Vagina (tissue), 2 donors: Measurements from ENCODE around the gene AKAP6. TPM values are rescaled to one million over a fixed set of nuclear protein-coding genes. Genes with fewer than 3 reads are reported as not detected.

Source experiments
- DNase-seq, 2 donors: peaks; one replicate each; pipeline ENCODE4 v3.0.0-alpha.2; 2017; ENCODE audit errors: extremely low spot score in 2 of 2
- H3K27ac ChIP-seq: fragments of 200-600 bp; sonication (generic); one replicate; pipeline ENCODE4 v1.5.1; 2019
- H3K27me3 ChIP-seq: fragments of 200-600 bp; sonication (generic); one replicate; pipeline ENCODE4 v1.5.1; 2019
- H3K36me3 ChIP-seq, 2 donors: fragments of 200-600 bp; sonication (generic); one replicate each; pipeline ENCODE4 v1.5.1; 2017 to 2019
- H3K4me1 ChIP-seq: fragments of 200-600 bp; sonication (generic); one replicate; pipeline ENCODE4 v1.5.1; 2019
- H3K4me3 ChIP-seq, 2 donors: fragments of 200-600 bp; sonication (generic); 1 replicate in 1 of 2; 2 replicates in 1 of 2; pipeline ENCODE4 v1.5.1; 2016 to 2019
- H3K9me3 ChIP-seq: fragments of 200-600 bp; sonication (generic); one replicate; pipeline ENCODE4 v1.5.1; 2019
- CTCF ChIP-seq, 3 experiments: fragments of 450-650 bp in 2 of 3; fragments of 200-600 bp in 1 of 3; sonication (generic) in 1 of 3; IDR thresholded peaks; one replicate each; pipeline ENCODE4 v1.5.1; 2017 to 2019; ENCODE audit warnings: antibody characterized with exemption in 3 of 3, mild to moderate bottlenecking in 2 of 3, moderate library complexity in 2 of 3
- POLR2A ChIP-seq, 2 donors: fragments of 450-650 bp; IDR thresholded peaks; one replicate each; pipeline ENCODE4 v1.6.1; 2017; ENCODE audit warnings: antibody characterized with exemption in 2 of 2, mild to moderate bottlenecking in 2 of 2, moderate library complexity in 2 of 2
- POLR2AphosphoS5 ChIP-seq, 2 donors: sonication (generic); formaldehyde crosslinking; IDR thresholded peaks; one replicate each; pipeline ENCODE4 v1.9.0; 2017; ENCODE audit warnings: antibody characterized with exemption in 2 of 2, mild to moderate bottlenecking in 2 of 2, low read depth in 1 of 2; ENCODE audit not compliant: insufficient read depth in 1 of 2
- intact Hi-C: fragments of 100-400 bp; cut with DNase I; formaldehyde crosslinking; loops from one replicate; pipeline ENCODE4 v1.15.1; 2023
- total RNA-seq: library from RNA; depleted of rRNA; stranded (reverse); fragments of >200 nt; gene quantifications from one replicate; pipeline ENCODE4 v1.2.3, GENCODE V29; 2016

Gene AKAP6
- total RNA-seq, 1 donor from 2014 or later: 3.9 TPM

GRCh38 chr14:32728976-32729375, 399.9 kb downstream of the AKAP6 start:
- H3K36me3 ChIP-seq: no peaks in the 10 kb centered on the region
- TF ChIP-seq CTCF (IDR thresholded peaks at IDR 0.05) (no peak), POLR2A (IDR thresholded peaks at IDR 0.05) (no peak), POLR2AphosphoS5 (IDR thresholded peaks at IDR 0.05; ENCODE audit: insufficient read depth in 1 of 2, low read depth in 1 of 2) (no peak)
- intact Hi-C loops: no loop called here
- H3K27me3 ChIP-seq: no peaks in the 10 kb centered on the region
- no peaks in the 10 kb centered on the region for H3K9me3 ChIP-seq
- no peaks in the 10 kb centered on the region for H3K4me1 ChIP-seq
- no peak overlapping the region for H3K27ac ChIP-seq
- no peak overlapping the region for H3K4me3 ChIP-seq
- DNase-seq: no peak

- Histone ChIP-seq H3K27ac (no peak overlapping the region), H3K4me3 (no peak overlapping the region), H3K4me1 (no peaks in the 10 kb centered on the region), H3K27me3 (no peaks in the 10 kb centered on the region), H3K36me3 (no peaks in the 10 kb centered on the region), H3K9me3 (no peaks in the 10 kb centered on the region)
- intact Hi-C loops: no loop called here
- TF ChIP-seq POLR2A (IDR thresholded peaks at IDR 0.05) (no peak), CTCF (IDR thresholded peaks at IDR 0.05) (no peak), POLR2AphosphoS5 (IDR thresholded peaks at IDR 0.05; ENCODE audit: insufficient read depth in 1 of 2, low read depth in 1 of 2) (no peak)
- no peak for DNase-seq
These were observed 402.2 kb downstream of the AKAP6 start for GRCh38 chr14:32731249-32731648.

- intact Hi-C loops: no loop called here
These were observed 403.9 kb downstream of the AKAP6 start for GRCh38 chr14:32733015-32733414.

GRCh38 chr14:32734261-32734660, 405.2 kb downstream of the AKAP6 start:
- H3K4me1 ChIP-seq: no peaks in the 10 kb centered on the region
- no peaks in the 10 kb centered on the region for H3K9me3 ChIP-seq
- TF ChIP-seq CTCF (IDR thresholded peaks at IDR 0.05) (no peak), POLR2AphosphoS5 (IDR thresholded peaks at IDR 0.05; ENCODE audit: insufficient read depth in 1 of 2, low read depth in 1 of 2) (no peak), POLR2A (IDR thresholded peaks at IDR 0.05) (no peak)
- no peaks in the 10 kb centered on the region for H3K27me3 ChIP-seq
- DNase-seq: no peak
- H3K36me3 ChIP-seq: no peaks in the 10 kb centered on the region
- H3K4me3 ChIP-seq: no peak overlapping the region
- no peak overlapping the region for H3K27ac ChIP-seq
- intact Hi-C loops: no loop called here

More at GRCh38 chr14:32733015-32733414, 403.9 kb downstream of the AKAP6 start:
- no peaks in the 10 kb centered on the region for H3K4me1 ChIP-seq
- TF ChIP-seq CTCF (IDR thresholded peaks at IDR 0.05) (no peak), POLR2A (IDR thresholded peaks at IDR 0.05) (no peak), POLR2AphosphoS5 (IDR thresholded peaks at IDR 0.05; ENCODE audit: insufficient read depth in 1 of 2, low read depth in 1 of 2) (no peak)
- no peaks in the 10 kb centered on the region for H3K36me3 ChIP-seq
- no peak overlapping the region for H3K27ac ChIP-seq
- DNase-seq: no peak
- H3K9me3 ChIP-seq: no peaks in the 10 kb centered on the region
- H3K27me3 ChIP-seq: no peaks in the 10 kb centered on the region
- no peak overlapping the region for H3K4me3 ChIP-seq

- TF ChIP-seq POLR2AphosphoS5 (IDR thresholded peaks at IDR 0.05; ENCODE audit: insufficient read depth in 1 of 2, low read depth in 1 of 2): no peak
- no peak for TF ChIP-seq CTCF (IDR thresholded peaks at IDR 0.05)
- no peak for TF ChIP-seq POLR2A (IDR thresholded peaks at IDR 0.05)
- no peaks in the 10 kb centered on the region for H3K9me3 ChIP-seq
- intact Hi-C loops: no loop called here
- no peak overlapping the region for H3K4me3 ChIP-seq
- no peaks in the 10 kb centered on the region for H3K4me1 ChIP-seq
- no peaks in the 10 kb centered on the region for H3K27me3 ChIP-seq
- no peak for DNase-seq
- H3K27ac ChIP-seq: no peak overlapping the region
- no peaks in the 10 kb centered on the region for H3K36me3 ChIP-seq
These were observed 408.5 kb downstream of the AKAP6 start for GRCh38 chr14:32737621-32738020.
